ENCODE results near the gene VWA3B. TPM values are rescaled to one million over a fixed set of nuclear protein-coding genes. Genes with fewer than 3 reads are reported as not detected.

Gene VWA3B
- total and polyA plus RNA-seq, 5 donors from 2014 or later, result not detected

GRCh38 chr2:98155291-98155690 lies 68.3 kb downstream of the VWA3B start:
- H3K27ac Mint-ChIP-seq, result no peak overlapping the region
- no peak for DNase-seq
- no peak for ATAC-seq (ENCODE audit: low read depth in 2 of 2)
- peaks cover 0 to 1% (median 0%) of the 10 kb centered on the region in 7 donors for H3K9me3 Mint-ChIP-seq
- no peaks in the 10 kb centered on the region for H3K9me3 ChIP-seq (ENCODE audit: control insufficient read depth in 2 of 2, low read length in 2 of 2)
- no peaks in the 10 kb centered on the region for H3K4me1 Mint-ChIP-seq
- H3K4me3 ChIP-seq (ENCODE audit: low read depth, low read length), result no peak overlapping the region
- H3K36me3 ChIP-seq (ENCODE audit: control insufficient read depth, insufficient read depth, low read length), result no peaks in the 10 kb centered on the region
- no peaks in the 10 kb centered on the region for H3K4me1 ChIP-seq (ENCODE audit: control insufficient read depth, insufficient read depth, low read length, poor library complexity, severe bottlenecking)
- H3K36me3 Mint-ChIP-seq, result no peaks in the 10 kb centered on the region
- H3K27me3 Mint-ChIP-seq, result peaks cover 4% of the 10 kb centered on the region
- no peak overlapping the region for H3K4me3 Mint-ChIP-seq
- no peaks in the 10 kb centered on the region for H3K27me3 ChIP-seq (ENCODE audit: control insufficient read depth, insufficient read depth, low read length)
- H3K27ac ChIP-seq (ENCODE audit: insufficient read depth, low read length, poor library complexity, severe bottlenecking), result no peak overlapping the region

- ATAC-seq (ENCODE audit: low read depth in 2 of 2), result no peak
- Mint-ChIP-seq H3K9me3 (peaks cover 0 to 1% (median 0%) of the 10 kb centered on the region in 7 donors), H3K27me3 (peaks cover 4% of the 10 kb centered on the region), H3K27ac (no peak overlapping the region), H3K4me3 (no peak overlapping the region), H3K4me1 (no peaks in the 10 kb centered on the region), H3K36me3 (no peaks in the 10 kb centered on the region)
- Histone ChIP-seq H3K4me1 (ENCODE audit: control insufficient read depth, insufficient read depth, low read length, poor library complexity, severe bottlenecking) (no peaks in the 10 kb centered on the region), H3K36me3 (ENCODE audit: control insufficient read depth, insufficient read depth, low read length) (no peaks in the 10 kb centered on the region), H3K4me3 (ENCODE audit: low read depth, low read length) (no peak overlapping the region), H3K9me3 (ENCODE audit: control insufficient read depth in 2 of 2, low read length in 2 of 2) (no peaks in the 10 kb centered on the region), H3K27ac (ENCODE audit: insufficient read depth, low read length, poor library complexity, severe bottlenecking) (no peak overlapping the region), H3K27me3 (ENCODE audit: control insufficient read depth, insufficient read depth, low read length) (no peaks in the 10 kb centered on the region)
- DNase-seq, result no peak
These were observed 68.7 kb downstream of the VWA3B start for GRCh38 chr2:98155716-98156115.

GRCh38 chr2:98156304-98156703 lies 69.3 kb downstream of the VWA3B start:
- Mint-ChIP-seq H3K4me3 (no peak overlapping the region), H3K36me3 (no peaks in the 10 kb centered on the region), H3K4me1 (no peaks in the 10 kb centered on the region), H3K27me3 (peaks cover 4% of the 10 kb centered on the region), H3K9me3 (peaks cover 0 to 1% (median 0%) of the 10 kb centered on the region in 7 donors), H3K27ac (no peak overlapping the region)
- H3K9me3 ChIP-seq (ENCODE audit: control insufficient read depth in 2 of 2, low read length in 2 of 2), result no peaks in the 10 kb centered on the region
- no peaks in the 10 kb centered on the region for H3K4me1 ChIP-seq (ENCODE audit: control insufficient read depth, insufficient read depth, low read length, poor library complexity, severe bottlenecking)
- no peak overlapping the region for H3K4me3 ChIP-seq (ENCODE audit: low read depth, low read length)
- no peak for ATAC-seq (ENCODE audit: low read depth in 2 of 2)
- no peak for DNase-seq
- no peaks in the 10 kb centered on the region for H3K27me3 ChIP-seq (ENCODE audit: control insufficient read depth, insufficient read depth, low read length)
- no peak overlapping the region for H3K27ac ChIP-seq (ENCODE audit: insufficient read depth, low read length, poor library complexity, severe bottlenecking)
- no peaks in the 10 kb centered on the region for H3K36me3 ChIP-seq (ENCODE audit: control insufficient read depth, insufficient read depth, low read length)

- no peak for ATAC-seq (ENCODE audit: low read depth in 2 of 2)
These were observed 70.6 kb downstream of the VWA3B start for GRCh38 chr2:98157557-98157956.

GRCh38 chr2:98158305-98158704 lies 71.3 kb downstream of the VWA3B start:
- no peak overlapping the region for H3K27ac Mint-ChIP-seq
- no peaks in the 10 kb centered on the region for H3K27me3 Mint-ChIP-seq
- Histone ChIP-seq H3K4me1 (ENCODE audit: control insufficient read depth, insufficient read depth, low read length, poor library complexity, severe bottlenecking) (no peaks in the 10 kb centered on the region), H3K27ac (ENCODE audit: insufficient read depth, low read length, poor library complexity, severe bottlenecking) (no peak overlapping the region), H3K27me3 (ENCODE audit: control insufficient read depth, insufficient read depth, low read length) (no peaks in the 10 kb centered on the region), H3K36me3 (ENCODE audit: control insufficient read depth, insufficient read depth, low read length) (no peaks in the 10 kb centered on the region), H3K4me3 (ENCODE audit: low read depth, low read length) (no peak overlapping the region), H3K9me3 (ENCODE audit: control insufficient read depth in 2 of 2, low read length in 2 of 2) (no peaks in the 10 kb centered on the region)
- no peaks in the 10 kb centered on the region for H3K4me1 Mint-ChIP-seq
- no peaks in the 10 kb centered on the region for H3K36me3 Mint-ChIP-seq
- DNase-seq (no peak), ATAC-seq (ENCODE audit: low read depth in 2 of 2) (no peak)
- no peak overlapping the region for H3K4me3 Mint-ChIP-seq
- H3K9me3 Mint-ChIP-seq, result peaks cover 0 to 1% (median 0%) of the 10 kb centered on the region in 7 donors

More at GRCh38 chr2:98157557-98157956, 70.6 kb downstream of the VWA3B start:
- Histone ChIP-seq H3K9me3 (ENCODE audit: control insufficient read depth in 2 of 2, low read length in 2 of 2) (no peaks in the 10 kb centered on the region), H3K4me3 (ENCODE audit: low read depth, low read length) (no peak overlapping the region), H3K4me1 (ENCODE audit: control insufficient read depth, insufficient read depth, low read length, poor library complexity, severe bottlenecking) (no peaks in the 10 kb centered on the region), H3K36me3 (ENCODE audit: control insufficient read depth, insufficient read depth, low read length) (no peaks in the 10 kb centered on the region), H3K27me3 (ENCODE audit: control insufficient read depth, insufficient read depth, low read length) (no peaks in the 10 kb centered on the region), H3K27ac (ENCODE audit: insufficient read depth, low read length, poor library complexity, severe bottlenecking) (no peak overlapping the region)
- DNase-seq, result no peak
- Mint-ChIP-seq H3K27ac (no peak overlapping the region), H3K27me3 (peaks cover 4% of the 10 kb centered on the region), H3K4me1 (no peaks in the 10 kb centered on the region), H3K4me3 (no peak overlapping the region), H3K9me3 (peaks cover 0 to 1% (median 0%) of the 10 kb centered on the region in 7 donors), H3K36me3 (no peaks in the 10 kb centered on the region)

GRCh38 chr2:98160554-98160953 lies 73.6 kb downstream of the VWA3B start:
- H3K4me3 Mint-ChIP-seq, result no peak overlapping the region
- H3K9me3 ChIP-seq (ENCODE audit: control insufficient read depth in 2 of 2, low read length in 2 of 2), result no peaks in the 10 kb centered on the region
- H3K4me3 ChIP-seq (ENCODE audit: low read depth, low read length), result no peak overlapping the region
- no peak overlapping the region for H3K27ac Mint-ChIP-seq
- H3K4me1 ChIP-seq (ENCODE audit: control insufficient read depth, insufficient read depth, low read length, poor library complexity, severe bottlenecking), result no peaks in the 10 kb centered on the region
- peaks cover 0 to 1% (median 0%) of the 10 kb centered on the region in 7 donors for H3K9me3 Mint-ChIP-seq
- H3K4me1 Mint-ChIP-seq, result no peaks in the 10 kb centered on the region
- no peaks in the 10 kb centered on the region for H3K36me3 ChIP-seq (ENCODE audit: control insufficient read depth, insufficient read depth, low read length)
- peaks cover 4% of the 10 kb centered on the region for H3K27me3 Mint-ChIP-seq
- H3K36me3 Mint-ChIP-seq, result no peaks in the 10 kb centered on the region
- H3K27ac ChIP-seq (ENCODE audit: insufficient read depth, low read length, poor library complexity, severe bottlenecking), result no peak overlapping the region
- no peak for DNase-seq
- no peak for ATAC-seq (ENCODE audit: low read depth in 2 of 2)
- H3K27me3 ChIP-seq (ENCODE audit: control insufficient read depth, insufficient read depth, low read length), result no peaks in the 10 kb centered on the region

- Histone ChIP-seq H3K4me1 (ENCODE audit: control insufficient read depth, insufficient read depth, low read length, poor library complexity, severe bottlenecking) (no peaks in the 10 kb centered on the region), H3K27me3 (ENCODE audit: control insufficient read depth, insufficient read depth, low read length) (no peaks in the 10 kb centered on the region), H3K36me3 (ENCODE audit: control insufficient read depth, insufficient read depth, low read length) (no peaks in the 10 kb centered on the region), H3K4me3 (ENCODE audit: low read depth, low read length) (no peak overlapping the region), H3K9me3 (ENCODE audit: control insufficient read depth in 2 of 2, low read length in 2 of 2) (no peaks in the 10 kb centered on the region), H3K27ac (ENCODE audit: insufficient read depth, low read length, poor library complexity, severe bottlenecking) (no peak overlapping the region)
- H3K4me3 Mint-ChIP-seq, result no peak overlapping the region
- no peaks in the 10 kb centered on the region for H3K36me3 Mint-ChIP-seq
- H3K4me1 Mint-ChIP-seq, result no peaks in the 10 kb centered on the region
- H3K27ac Mint-ChIP-seq, result no peak overlapping the region
- DNase-seq (no peak), ATAC-seq (ENCODE audit: low read depth in 2 of 2) (no peak)
- peaks cover 4% of the 10 kb centered on the region for H3K27me3 Mint-ChIP-seq
- peaks cover 0 to 1% (median 0%) of the 10 kb centered on the region in 7 donors for H3K9me3 Mint-ChIP-seq
These were observed 74.2 kb downstream of the VWA3B start for GRCh38 chr2:98161186-98161585.

- no peaks in the 10 kb centered on the region for H3K9me3 ChIP-seq (ENCODE audit: control insufficient read depth in 2 of 2, low read length in 2 of 2)
- ATAC-seq (ENCODE audit: low read depth in 2 of 2) (no peak), DNase-seq (no peak)
These were observed 77.3 kb downstream of the VWA3B start for GRCh38 chr2:98164256-98164655.

More at GRCh38 chr2:98164256-98164655, 77.3 kb downstream of the VWA3B start:
- H3K36me3 ChIP-seq (ENCODE audit: control insufficient read depth, insufficient read depth, low read length), result no peaks in the 10 kb centered on the region
- no peaks in the 10 kb centered on the region for H3K36me3 Mint-ChIP-seq
- peaks cover 0 to 3% (median 0%) of the 10 kb centered on the region in 7 donors for H3K9me3 Mint-ChIP-seq
- H3K27me3 ChIP-seq (ENCODE audit: control insufficient read depth, insufficient read depth, low read length), result no peaks in the 10 kb centered on the region
- H3K4me1 ChIP-seq (ENCODE audit: control insufficient read depth, insufficient read depth, low read length, poor library complexity, severe bottlenecking), result no peaks in the 10 kb centered on the region
- H3K4me1 Mint-ChIP-seq, result no peaks in the 10 kb centered on the region
- no peak overlapping the region for H3K4me3 Mint-ChIP-seq
- H3K27me3 Mint-ChIP-seq, result peaks cover 9% of the 10 kb centered on the region
- H3K27ac ChIP-seq (ENCODE audit: insufficient read depth, low read length, poor library complexity, severe bottlenecking), result no peak overlapping the region
- H3K27ac Mint-ChIP-seq, result no peak overlapping the region
- no peak overlapping the region for H3K4me3 ChIP-seq (ENCODE audit: low read depth, low read length)
